Measurements from ENCODE around the gene MARK3.

MARK3 gene

GRCh38 chr14:103434868-103435442 lies 49.7 kb downstream of the MARK3 start:
- DNase-seq (ENCODE audit: low read depth in 2 of 2), result no peak

GRCh38 chr14:103436533-103436932 lies 51.3 kb downstream of the MARK3 start:
- DNase-seq (ENCODE audit: low read depth in 2 of 2), result no peak

GRCh38 chr14:103442288-103442687 lies 57.1 kb downstream of the MARK3 start:
- DNase-seq (ENCODE audit: low read depth in 2 of 2), result peak in 1 of 2 experiments; percentile 44

GRCh38 chr14:103443111-103443510 lies 57.9 kb downstream of the MARK3 start:
- no peak for DNase-seq (ENCODE audit: low read depth in 2 of 2)

- DNase-seq (ENCODE audit: low read depth in 2 of 2), result no peak
Observed at GRCh38 chr14:103444837-103445524, 59.8 kb downstream of the MARK3 start.

- DNase-seq (ENCODE audit: low read depth in 2 of 2), result no peak
Observed at GRCh38 chr14:103445806-103446205, 60.6 kb downstream of the MARK3 start.

GRCh38 chr14:103448097-103448496 lies 62.9 kb downstream of the MARK3 start:
- no peak for DNase-seq (ENCODE audit: low read depth in 2 of 2)

- no peak for DNase-seq (ENCODE audit: low read depth in 2 of 2)
Observed at GRCh38 chr14:103449634-103450161, 64.5 kb downstream of the MARK3 start.

GRCh38 chr14:103450416-103450815 lies 65.2 kb downstream of the MARK3 start:
- peak in 1 of 2 experiments; percentile 9 for DNase-seq (ENCODE audit: low read depth in 2 of 2)

GRCh38 chr14:103451401-103451800 lies 66.2 kb downstream of the MARK3 start:
- DNase-seq (ENCODE audit: low read depth in 2 of 2), result no peak

- no peak for DNase-seq (ENCODE audit: low read depth in 2 of 2)
Observed at GRCh38 chr14:103453791-103454190, 68.6 kb downstream of the MARK3 start.

GRCh38 chr14:103456167-103456835 lies 71.1 kb downstream of the MARK3 start:
- DNase-seq (ENCODE audit: low read depth in 2 of 2), result no peak

GRCh38 chr14:103460415-103460814 lies 75.2 kb downstream of the MARK3 start:
- DNase-seq (ENCODE audit: low read depth in 2 of 2), result no peak

- no peak for DNase-seq (ENCODE audit: low read depth in 2 of 2)
Observed at GRCh38 chr14:103463149-103463548, 77.9 kb downstream of the MARK3 start.

- no peak for DNase-seq (ENCODE audit: low read depth in 2 of 2)
Observed at GRCh38 chr14:103463851-103464250, 78.6 kb downstream of the MARK3 start.

- no peak for DNase-seq (ENCODE audit: low read depth in 2 of 2)
Observed at GRCh38 chr14:103472939-103473338, 87.7 kb downstream of the MARK3 start.

GRCh38 chr14:103474893-103475292 lies 89.7 kb downstream of the MARK3 start:
- no peak for DNase-seq (ENCODE audit: low read depth in 2 of 2)

GRCh38 chr14:103476065-103476464 lies 90.8 kb downstream of the MARK3 start:
- DNase-seq (ENCODE audit: low read depth in 2 of 2), result no peak

- no peak for DNase-seq (ENCODE audit: low read depth in 2 of 2)
Observed at GRCh38 chr14:103476631-103477030, 91.4 kb downstream of the MARK3 start.

GRCh38 chr14:103480595-103480994 lies 95.4 kb downstream of the MARK3 start:
- DNase-seq (ENCODE audit: low read depth in 2 of 2), result no peak

- DNase-seq (ENCODE audit: low read depth in 2 of 2), result peak; percentile 55
Observed at GRCh38 chr14:103483600-103483999, 98.4 kb downstream of the MARK3 start.

- DNase-seq (ENCODE audit: low read depth in 2 of 2), result no peak
Observed at GRCh38 chr14:103485504-103485903, 100.3 kb downstream of the MARK3 start.

GRCh38 chr14:103488071-103488470 lies 102.9 kb downstream of the MARK3 start:
- no peak for DNase-seq (ENCODE audit: low read depth in 2 of 2)

Measured in fibroblast of skin of left quadriceps (primary cell).